ENCODE measurements around the gene WDCP.
A peak's percentile ranks its signal among the peaks of the same experiment; 100 is the strongest.

Gene WDCP

GRCh38 chr2:24083567-24084385 is 36.6 kb upstream of the WDCP start:
- H3K4me2 ChIP-seq, result peak overlapping the region; percentile 92
- peak overlapping the region; percentile 81 for H3K9ac ChIP-seq
- H3K27ac ChIP-seq, result peak overlapping the region; percentile 69
- TF ChIP-seq Cebpa-rat (IDR thresholded peaks at IDR 0.05), result no peak
- peaks cover 18% of the 10 kb centered on the region for H3K4me1 ChIP-seq
- peaks cover 48% of the 10 kb centered on the region for H3K36me3 ChIP-seq
- no peaks in the 10 kb centered on the region for H4K20me1 ChIP-seq
- H3K9me3 ChIP-seq, result no peaks in the 10 kb centered on the region
- H3K4me3 ChIP-seq, result peak overlapping the region; percentile 73
- no peaks in the 10 kb centered on the region for H3K27me3 ChIP-seq

- peak overlapping the region; percentile 92 for H3K4me2 ChIP-seq
- peak overlapping the region; percentile 69; the same call in 1 of the 2 replicates for H3K27ac ChIP-seq
- H3K4me3 ChIP-seq, result no peak overlapping the region; the same call in 1 of the 2 replicates
- TF ChIP-seq Cebpa-rat (IDR thresholded peaks at IDR 0.05), result no peak
- H3K27me3 ChIP-seq, result no peaks in the 10 kb centered on the region
- H3K9ac ChIP-seq, result no peak overlapping the region
- H4K20me1 ChIP-seq, result no peaks in the 10 kb centered on the region
- H3K36me3 ChIP-seq, result peaks cover 40% of the 10 kb centered on the region
- H3K4me1 ChIP-seq, result peaks cover 26% of the 10 kb centered on the region
- no peaks in the 10 kb centered on the region for H3K9me3 ChIP-seq
These were observed 35.8 kb upstream of the WDCP start for GRCh38 chr2:24082787-24083566.

- H3K27me3 ChIP-seq, result no peaks in the 10 kb centered on the region
- no peaks in the 10 kb centered on the region for H3K9me3 ChIP-seq
- no peak overlapping the region for H3K4me2 ChIP-seq
- no peak overlapping the region for H3K4me3 ChIP-seq
- H3K4me1 ChIP-seq, result peaks cover 33% of the 10 kb centered on the region
- peaks cover 36% of the 10 kb centered on the region for H3K36me3 ChIP-seq
- no peak overlapping the region for H3K27ac ChIP-seq
- no peak for TF ChIP-seq Cebpa-rat (IDR thresholded peaks at IDR 0.05)
- H3K9ac ChIP-seq, result no peak overlapping the region
- no peaks in the 10 kb centered on the region for H4K20me1 ChIP-seq
These were observed 33.5 kb upstream of the WDCP start for GRCh38 chr2:24080701-24081100.

GRCh38 chr2:24077879-24078278 is 30.7 kb upstream of the WDCP start:
- peak overlapping the region; percentile 74; the same call in 1 of the 2 replicates for H3K27ac ChIP-seq
- H3K27me3 ChIP-seq, result no peaks in the 10 kb centered on the region
- peaks cover 46% of the 10 kb centered on the region for H3K36me3 ChIP-seq
- H3K9ac ChIP-seq, result peak overlapping the region; percentile 88
- TF ChIP-seq Cebpa-rat (IDR thresholded peaks at IDR 0.05), result no peak
- H3K4me2 ChIP-seq, result peak overlapping the region; percentile 93
- peaks cover 21% of the 10 kb centered on the region for H4K20me1 ChIP-seq
- H3K4me3 ChIP-seq, result peak overlapping the region; percentile 84
- H3K4me1 ChIP-seq, result peaks cover 30% of the 10 kb centered on the region
- no peaks in the 10 kb centered on the region for H3K9me3 ChIP-seq

GRCh38 chr2:24077535-24077877 is 30.3 kb upstream of the WDCP start:
- H3K4me3 ChIP-seq, result peak overlapping the region; percentile 84
- peak overlapping the region; percentile 93 for H3K4me2 ChIP-seq
- H3K4me1 ChIP-seq, result peaks cover 30% of the 10 kb centered on the region
- H3K9ac ChIP-seq, result peak overlapping the region; percentile 88
- no peak for TF ChIP-seq Cebpa-rat (IDR thresholded peaks at IDR 0.05)
- H4K20me1 ChIP-seq, result peaks cover 25% of the 10 kb centered on the region
- no peaks in the 10 kb centered on the region for H3K9me3 ChIP-seq
- H3K27ac ChIP-seq, result peak overlapping the region; percentile 74
- peaks cover 46% of the 10 kb centered on the region for H3K36me3 ChIP-seq
- H3K27me3 ChIP-seq, result no peaks in the 10 kb centered on the region

- TF ChIP-seq Cebpa-rat (IDR thresholded peaks at IDR 0.05), result no peak
- H3K9ac ChIP-seq, result peak overlapping the region; percentile 88
- peak overlapping the region; percentile 93 for H3K4me2 ChIP-seq
- H3K9me3 ChIP-seq, result no peaks in the 10 kb centered on the region
- H3K36me3 ChIP-seq, result peaks cover 46% of the 10 kb centered on the region
- H4K20me1 ChIP-seq, result peaks cover 29% of the 10 kb centered on the region
- H3K4me1 ChIP-seq, result peaks cover 30% of the 10 kb centered on the region
- peak overlapping the region; percentile 74 for H3K27ac ChIP-seq
- peak overlapping the region; percentile 84 for H3K4me3 ChIP-seq
- H3K27me3 ChIP-seq, result no peaks in the 10 kb centered on the region
These were observed 29.8 kb upstream of the WDCP start for GRCh38 chr2:24076849-24077534.

- Histone ChIP-seq H3K9ac (peak within 1 kb of the TSS; percentile 88), H4K20me1 (peaks cover 36% of the 10 kb centered on the region), H3K27ac (peak within 1 kb of the TSS; percentile 84), H3K4me1 (peaks cover 30% of the 10 kb centered on the region), H3K4me3 (peak within 1 kb of the TSS; percentile 84), H3K27me3 (no peaks in the 10 kb centered on the region), H3K4me2 (peak within 1 kb of the TSS; percentile 93), H3K36me3 (peaks cover 46% of the 10 kb centered on the region), H3K9me3 (no peaks in the 10 kb centered on the region)
- TF ChIP-seq Cebpa-rat (IDR thresholded peaks at IDR 0.05), result no peak
These were observed 29.0 kb upstream of the WDCP start, which contains the start of gene SF3B6 for GRCh38 chr2:24075915-24076848. TSS of gene SF3B6 (minus strand) at chr2:24076326. CDS start at chr2:24076229, 97 bp downstream.

- H3K9ac ChIP-seq, result peak overlapping the region; percentile 88
- H3K36me3 ChIP-seq, result peaks cover 47% of the 10 kb centered on the region
- no peak overlapping the region for H3K27ac ChIP-seq
- peaks cover 30% of the 10 kb centered on the region for H3K4me1 ChIP-seq
- H3K4me2 ChIP-seq, result peak overlapping the region; percentile 73
- peak overlapping the region; percentile 84 for H3K4me3 ChIP-seq
- TF ChIP-seq Cebpa-rat (IDR thresholded peaks at IDR 0.05), result no peak
- no peaks in the 10 kb centered on the region for H3K9me3 ChIP-seq
- H4K20me1 ChIP-seq, result peaks cover 44% of the 10 kb centered on the region
- H3K27me3 ChIP-seq, result no peaks in the 10 kb centered on the region
These were observed 28.1 kb upstream of the WDCP start for GRCh38 chr2:24075259-24075658.

- Histone ChIP-seq H3K4me3 (no peak overlapping the region), H3K27ac (no peak overlapping the region), H4K20me1 (peaks cover 57% of the 10 kb centered on the region), H3K27me3 (no peaks in the 10 kb centered on the region), H3K4me1 (peaks cover 35% of the 10 kb centered on the region), H3K4me2 (no peak overlapping the region), H3K36me3 (peaks cover 52% of the 10 kb centered on the region), H3K9me3 (no peaks in the 10 kb centered on the region), H3K9ac (no peak overlapping the region)
- no peak for TF ChIP-seq Cebpa-rat (IDR thresholded peaks at IDR 0.05)
These were observed 26.6 kb upstream of the WDCP start for GRCh38 chr2:24073816-24074215.

Measured in BLaER1 (cell line).